GM03348 (cell line): ENCODE measurements around the gene C11orf21.

ENCODE experiments used
- DNase-seq: peaks from one replicate; pipeline ENCODE4 v3.0.0; 2012; ENCODE audit warnings: low spot score

The C11orf21 gene

GRCh38 chr11:2320568-2321310, 19.0 kb upstream of the C11orf21 start:
- DNase-seq = no peak

- no peak for DNase-seq
These were observed 18.2 kb upstream of the C11orf21 start for GRCh38 chr11:2319791-2320472.

DNA sequence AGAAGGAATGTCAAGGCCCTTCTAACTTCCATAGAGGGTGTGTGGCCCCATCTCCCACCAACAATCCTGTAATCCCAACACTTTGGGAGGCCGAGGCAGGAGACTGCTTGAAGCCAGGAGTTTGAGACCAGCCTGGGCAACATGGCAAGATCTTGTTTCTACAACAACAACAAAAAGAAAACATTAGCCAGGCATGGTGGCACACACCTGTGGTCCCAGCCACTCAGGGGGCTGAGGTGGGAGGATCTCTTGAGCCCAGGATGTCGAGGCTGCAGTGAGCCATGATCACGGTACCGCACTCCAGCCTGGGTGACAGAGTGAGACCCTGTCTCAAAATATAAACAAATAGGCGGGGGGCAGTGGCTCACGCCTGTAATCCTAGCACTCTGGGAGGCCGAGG, 17.0 kb upstream of the C11orf21 start:
- DNase-seq = no peak

DNA sequence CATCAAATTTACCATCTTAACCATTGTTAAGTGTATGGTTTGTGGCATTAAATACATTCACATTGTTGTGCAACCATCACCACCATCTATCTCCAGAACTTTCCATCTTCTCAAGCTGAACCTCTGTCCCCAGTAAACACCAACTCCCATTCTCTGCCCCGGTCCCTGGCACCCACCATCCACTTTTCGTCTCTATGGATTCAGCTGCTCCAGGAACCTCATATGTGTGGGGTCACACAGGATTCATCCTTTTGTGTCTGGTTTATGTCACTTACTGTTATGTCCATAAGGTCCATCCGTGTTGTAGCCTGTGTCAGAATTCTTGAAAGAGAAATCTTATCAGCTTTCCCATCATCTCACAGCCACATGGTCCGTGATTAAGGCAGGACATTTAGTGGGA, 16.4 kb upstream of the C11orf21 start:
- no peak for DNase-seq

DNA sequence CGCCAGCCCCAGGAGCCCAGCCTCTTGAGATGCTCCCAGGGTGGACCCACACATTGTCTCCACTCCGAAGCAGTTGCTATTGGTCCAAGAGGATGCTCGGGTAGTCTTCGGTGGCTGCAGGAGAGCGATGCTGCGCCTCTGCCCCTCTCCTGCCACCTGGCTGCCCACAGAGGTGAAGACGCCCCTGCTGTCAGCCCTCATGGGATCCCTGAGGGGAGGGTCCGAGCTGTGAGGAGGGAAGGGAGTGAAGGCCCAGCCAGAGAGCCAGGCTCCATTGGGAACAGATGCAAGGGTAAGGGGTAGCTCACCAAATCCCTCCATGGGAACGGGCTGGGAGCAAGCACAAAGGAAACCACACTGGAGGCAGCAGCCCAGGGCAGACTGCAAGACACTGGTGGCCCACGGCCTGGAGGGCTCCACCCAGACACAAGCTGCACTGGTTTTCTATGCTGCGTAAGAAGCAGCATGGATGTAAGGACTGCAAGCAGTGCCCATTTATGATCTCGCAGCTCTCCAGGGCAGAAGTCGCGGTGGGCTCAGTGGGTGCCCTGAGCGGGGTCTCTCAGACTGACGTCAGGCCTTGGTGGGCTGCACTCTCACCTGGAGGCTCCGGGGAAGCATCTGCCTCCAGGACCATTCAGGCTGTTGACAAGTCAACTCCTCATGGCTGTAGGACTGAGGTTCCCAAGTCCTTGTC, 15.8 kb upstream of the C11orf21 start:
- no peak for DNase-seq

GRCh38 chr11:2316963-2317244, 15.2 kb upstream of the C11orf21 start:
- no peak for DNase-seq

DNA sequence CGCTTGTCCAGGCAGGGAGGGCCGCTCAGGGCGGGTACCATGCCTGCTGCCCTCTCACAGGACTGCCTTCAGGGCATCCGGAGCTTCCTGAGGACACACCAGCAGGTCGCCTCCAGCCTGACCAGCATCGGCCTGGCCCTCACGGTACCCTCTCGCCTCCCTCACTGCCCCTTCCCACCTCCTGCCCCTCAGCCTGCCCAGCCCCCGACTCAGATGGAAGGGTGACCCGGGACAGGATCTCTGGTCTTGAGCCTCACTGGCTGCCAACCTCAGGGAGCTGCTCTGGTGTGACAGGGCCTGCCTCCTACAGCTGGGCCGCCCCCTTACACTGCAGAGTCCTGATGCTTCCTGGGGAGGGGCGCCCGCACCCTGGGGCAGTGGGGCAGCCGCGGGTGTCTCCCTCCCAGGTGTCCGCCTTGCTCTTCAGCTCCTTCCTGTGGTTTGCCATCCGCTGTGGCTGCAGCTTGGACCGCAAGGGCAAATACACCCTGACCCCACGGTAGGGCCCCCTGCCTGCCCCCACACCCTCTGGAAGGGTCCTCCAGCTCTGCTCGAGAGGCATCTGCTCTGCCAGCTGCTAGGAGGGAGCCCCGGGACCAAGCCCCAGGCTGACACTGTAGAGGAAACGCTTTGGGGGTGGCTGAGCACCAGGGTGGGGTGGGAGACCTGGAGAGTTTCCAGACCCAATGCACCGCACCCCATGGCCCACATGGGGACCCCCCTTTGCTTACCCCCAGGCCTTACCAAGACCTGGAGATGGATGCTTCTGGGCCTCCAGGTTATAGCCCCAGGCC, 14.6 kb upstream of the C11orf21 start:
- no peak for DNase-seq

DNA sequence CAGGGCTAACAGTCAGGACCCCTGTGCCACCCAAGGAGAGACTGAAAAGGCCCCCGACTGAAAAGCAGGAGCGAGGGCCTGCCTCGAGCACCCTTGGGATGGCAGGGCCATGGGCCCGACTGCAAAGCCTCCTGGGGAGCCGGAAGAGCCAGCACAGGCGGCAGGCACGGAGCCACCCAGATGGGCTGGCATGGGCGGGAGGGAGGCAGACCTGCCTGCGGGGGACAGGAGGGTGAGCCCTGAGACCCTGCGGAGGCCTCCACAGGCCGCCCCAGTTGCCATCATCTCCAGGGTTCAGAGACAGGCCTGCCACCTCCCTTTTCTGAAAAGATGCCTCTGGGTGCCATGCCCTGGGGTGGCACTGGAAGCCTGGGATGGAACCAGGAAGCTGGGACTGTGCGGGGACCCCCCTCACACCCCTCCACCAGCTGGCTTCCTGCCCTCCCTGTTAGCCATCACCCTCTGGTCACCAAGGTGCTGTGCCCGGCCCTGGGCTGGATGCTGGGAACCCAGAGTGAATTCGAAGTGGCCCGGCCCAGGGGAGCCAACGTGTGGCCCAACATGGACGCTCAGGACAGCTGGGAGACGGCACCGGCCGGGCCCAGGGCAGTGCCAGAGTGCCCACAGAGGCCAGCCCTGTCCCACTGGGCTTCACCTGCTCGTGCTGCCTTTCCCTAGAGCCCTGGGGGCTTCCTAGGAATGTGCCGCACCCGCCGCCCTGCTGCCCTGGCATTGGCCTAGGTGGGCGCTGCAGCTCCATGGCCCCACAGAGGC, 13.9 kb upstream of the C11orf21 start:
- no peak for DNase-seq

DNA sequence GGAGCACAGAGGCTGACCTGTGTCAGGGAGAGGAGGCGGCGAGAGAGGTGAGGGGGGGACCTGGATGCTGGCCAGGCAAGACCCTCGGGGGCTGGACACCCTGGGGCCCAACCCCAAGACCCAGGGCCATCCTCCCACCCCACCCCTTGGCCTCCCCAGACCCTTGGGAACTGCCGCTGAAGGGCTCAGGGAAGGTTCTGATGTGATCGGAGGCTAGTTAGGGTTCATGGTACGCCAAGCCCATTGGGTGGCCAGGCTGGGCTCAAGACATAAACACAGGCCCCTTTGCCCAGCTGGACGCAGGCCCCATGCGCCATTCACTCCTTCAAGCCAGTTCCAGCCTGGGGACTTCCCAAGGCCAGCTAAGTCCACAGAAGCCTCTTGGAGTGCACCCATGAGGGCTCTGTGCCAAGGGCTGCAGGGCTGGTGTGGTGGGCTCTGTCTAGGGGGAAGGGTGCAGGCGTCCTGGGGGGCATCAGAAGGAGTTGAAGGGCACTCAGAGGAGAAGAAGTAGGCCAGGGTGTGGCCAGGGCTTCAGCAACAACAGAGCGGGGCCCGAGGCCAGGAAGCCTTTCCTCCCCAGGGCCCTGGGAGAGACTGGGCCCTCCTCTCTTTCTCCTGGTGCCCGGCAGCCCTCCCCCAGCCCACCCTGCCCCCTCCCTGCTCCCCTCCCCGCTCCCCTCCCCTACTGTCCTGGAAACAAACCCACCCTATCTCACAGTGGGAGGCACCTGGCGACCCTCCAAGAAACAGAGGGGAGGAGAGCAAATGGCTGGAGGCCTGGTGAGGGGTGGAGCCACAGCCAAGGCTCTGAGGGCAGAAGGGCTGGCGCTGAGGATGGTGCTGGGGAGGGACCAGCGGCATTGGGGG, 13.0 kb upstream of the C11orf21 start:
- DNase-seq = peak; percentile 81

DNA sequence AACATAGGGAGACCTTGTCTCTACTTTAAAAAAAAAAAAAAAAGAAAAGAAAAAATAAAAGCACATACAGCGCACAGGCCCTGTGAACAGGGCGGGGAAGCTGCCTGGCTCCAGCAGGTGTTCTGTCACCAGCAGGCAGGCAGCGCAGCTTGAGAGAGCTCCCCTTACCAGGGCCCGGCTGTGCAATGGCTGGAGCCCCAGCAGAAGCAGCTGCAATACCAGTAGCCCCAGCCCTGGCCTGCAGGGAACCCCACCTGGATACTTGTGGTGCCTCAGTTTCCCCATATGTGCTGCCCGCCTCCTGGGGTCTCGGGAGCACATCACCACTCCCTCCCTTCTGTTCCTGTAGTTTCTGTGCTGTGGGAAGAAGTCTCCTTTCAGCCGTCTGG, 12.4 kb upstream of the C11orf21 start:
- DNase-seq = no peak

GRCh38 chr11:2313051-2313951, 11.6 kb upstream of the C11orf21 start:
- DNase-seq = no peak

- peak; percentile 73 for DNase-seq
These were observed 10.7 kb upstream of the C11orf21 start for GRCh38 chr11:2312232-2313042.

- no peak for DNase-seq
These were observed 9.8 kb upstream of the C11orf21 start for GRCh38 chr11:2311353-2312133.

DNA sequence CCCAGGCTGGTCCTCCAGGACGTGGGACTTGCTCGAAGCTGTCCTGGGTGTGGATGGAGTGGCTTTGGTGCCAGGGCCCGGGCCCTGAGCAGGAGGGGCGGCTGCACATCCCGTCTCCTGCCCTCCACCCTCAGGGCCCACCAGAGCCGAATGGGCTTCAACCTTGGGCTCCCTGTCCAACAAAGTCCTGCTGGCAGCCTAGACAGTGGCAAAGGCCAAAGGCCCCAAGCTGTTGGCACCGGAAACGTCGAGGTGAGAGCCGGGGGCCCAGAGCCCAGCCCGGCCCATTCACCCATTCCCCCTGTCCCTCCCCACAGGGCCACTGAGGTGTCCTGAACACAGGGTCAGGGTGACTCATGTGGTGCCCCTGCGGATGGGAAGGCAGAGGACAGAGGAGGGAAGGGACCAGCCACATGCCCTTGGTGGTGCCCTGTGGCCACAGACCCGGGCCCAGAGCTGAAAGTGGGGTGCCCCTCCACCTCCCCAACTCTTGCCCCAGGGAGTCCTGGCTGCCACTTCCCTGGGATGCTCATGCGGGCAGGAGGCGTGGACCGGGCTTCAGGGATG, 9.2 kb upstream of the C11orf21 start:
- DNase-seq = no peak

- no peak for DNase-seq
These were observed 8.5 kb upstream of the C11orf21 start for GRCh38 chr11:2310073-2310785.

GRCh38 chr11:2309251-2310072, 7.7 kb upstream of the C11orf21 start:
- DNase-seq = no peak
